HPDE6-E6E7 (cell line): Measurements from ENCODE around the gene PTPN11.
A peak's percentile ranks its signal among the peaks of the same experiment; 100 is the strongest.
"Not testable (repeated sequence)": the region's sequence is repeated elsewhere in the genome, so short reads cannot be mapped to it uniquely, and the experiment has no call there.

Experiments
- DNase-seq: peaks from one replicate; pipeline ENCODE4 v3.0.0; 2011; ENCODE audit warnings: missing footprints; ENCODE audit errors: extremely low spot score

PTPN11 gene

DNA sequence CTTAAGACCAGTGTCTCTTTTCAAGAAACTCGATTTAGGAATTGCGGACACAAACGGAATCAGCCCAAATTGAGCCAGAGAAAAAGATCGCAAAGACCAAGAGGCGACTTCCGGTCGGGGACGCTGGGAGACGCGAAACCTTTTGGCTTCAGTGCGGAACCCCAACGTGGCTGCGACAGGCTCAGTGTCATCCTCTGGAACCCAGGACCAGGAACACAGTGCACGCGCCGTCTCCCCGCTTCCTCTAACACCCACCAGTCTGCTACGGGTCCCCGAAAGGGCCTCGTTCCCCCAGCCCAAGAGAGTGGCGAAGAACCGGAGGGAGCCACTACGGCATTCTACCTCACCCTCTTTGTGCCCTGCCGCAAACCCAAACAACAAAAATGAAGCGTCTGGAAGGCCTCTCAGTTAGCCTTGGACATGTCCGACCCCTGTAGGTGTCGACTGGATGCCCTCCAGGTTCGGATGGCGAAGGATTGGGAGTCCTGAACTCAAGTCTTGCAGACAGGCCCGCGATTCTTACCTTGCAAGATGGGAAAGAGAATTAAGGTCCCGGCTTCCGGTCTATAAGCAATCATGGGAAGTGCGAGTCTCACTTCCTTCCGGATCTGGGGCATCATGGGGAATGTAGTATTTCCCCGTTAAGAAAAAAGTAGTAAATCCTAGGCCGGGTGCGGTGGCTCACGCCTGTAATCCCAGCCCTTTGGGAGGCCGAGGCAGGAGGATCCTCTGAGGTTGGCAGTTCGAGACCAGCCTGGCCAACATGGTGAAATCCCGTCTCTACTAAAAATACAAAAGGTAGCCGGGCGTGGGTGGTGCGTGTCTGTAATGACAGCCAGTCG, 9.5 kb upstream of the PTPN11 start, which contains the start of gene RPL6:
Gene RPL6 (minus strand): TSS at position 542 of the 842 bp plus-strand sequence. CDS start 949 bp downstream, outside the sequence.
- DNase-seq: peak; percentile 76

DNA sequence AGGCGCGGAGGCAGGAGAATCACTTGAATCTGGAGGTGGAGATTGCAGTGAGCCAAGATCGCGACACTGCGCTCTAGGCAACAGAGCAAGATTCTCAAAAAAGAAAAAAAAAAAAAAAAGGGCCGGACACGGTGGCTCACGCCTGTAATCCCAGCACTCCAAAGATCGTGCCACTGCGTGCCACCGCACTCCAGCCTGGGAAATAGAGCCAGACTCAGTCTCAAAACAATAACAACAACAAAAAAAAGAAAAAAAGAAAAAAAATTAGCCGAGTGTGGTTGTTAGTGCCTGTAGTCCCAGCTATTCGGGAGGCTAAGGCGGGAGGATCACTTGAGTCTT, 8.9 kb upstream of the PTPN11 start:
- no peak for DNase-seq

DNA sequence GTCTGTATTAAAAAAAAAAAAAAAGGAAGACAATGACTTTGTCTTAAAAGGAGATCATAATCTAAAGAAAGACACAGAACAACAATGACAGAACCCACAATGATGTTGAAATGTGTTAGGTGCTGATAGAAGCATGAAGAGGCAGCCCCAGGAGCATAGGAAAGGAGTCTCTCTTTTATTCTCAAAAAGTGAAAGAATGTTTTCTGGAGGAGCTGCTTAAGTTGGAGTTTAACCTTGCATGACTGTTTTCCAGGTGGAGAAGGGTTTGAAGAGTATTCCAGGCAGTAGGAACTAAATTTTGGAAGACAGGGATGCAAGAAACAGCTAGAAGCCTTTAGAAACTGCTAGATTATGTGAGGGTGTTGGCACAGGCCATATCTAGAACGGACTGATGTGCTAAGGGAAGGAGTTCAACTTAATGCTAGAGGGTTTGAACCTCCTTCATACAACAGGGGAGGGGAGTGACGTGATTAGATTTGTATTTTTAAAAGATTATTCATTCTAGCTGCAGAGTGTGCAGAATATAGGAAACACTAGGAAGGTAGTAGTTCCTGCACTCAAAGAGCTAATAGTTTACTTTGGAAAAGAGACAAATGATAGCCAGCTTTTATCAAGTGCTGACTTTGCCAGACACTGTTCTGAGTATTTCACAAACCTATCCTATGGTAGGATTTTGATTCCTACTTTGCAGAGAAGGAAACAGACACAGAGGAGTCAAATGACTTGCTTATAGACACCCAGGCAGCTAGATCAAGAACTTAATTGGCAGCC, 4.7 kb upstream of the PTPN11 start:
- DNase-seq: no peak

DNA sequence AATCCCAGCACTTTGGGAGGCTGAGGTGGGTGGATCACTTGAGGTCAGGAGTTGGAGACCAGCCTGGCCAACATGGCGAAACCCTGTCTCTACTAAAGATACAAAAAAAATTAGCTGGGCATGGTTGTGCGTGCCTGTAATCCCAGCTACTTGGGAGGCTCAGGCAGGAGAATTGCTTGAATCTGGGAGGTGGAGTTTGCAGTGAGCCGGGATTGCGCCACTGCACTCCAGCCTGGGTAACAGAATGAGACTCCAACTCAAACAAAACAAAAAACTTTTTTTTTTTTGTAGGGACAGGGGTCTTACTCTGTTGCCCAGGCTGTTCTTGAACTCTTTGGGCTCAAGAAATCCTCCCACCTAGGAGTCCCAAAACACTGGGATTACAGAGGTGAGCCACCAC, 3.3 kb upstream of the PTPN11 start:
- not testable (repeated sequence) for DNase-seq

DNA sequence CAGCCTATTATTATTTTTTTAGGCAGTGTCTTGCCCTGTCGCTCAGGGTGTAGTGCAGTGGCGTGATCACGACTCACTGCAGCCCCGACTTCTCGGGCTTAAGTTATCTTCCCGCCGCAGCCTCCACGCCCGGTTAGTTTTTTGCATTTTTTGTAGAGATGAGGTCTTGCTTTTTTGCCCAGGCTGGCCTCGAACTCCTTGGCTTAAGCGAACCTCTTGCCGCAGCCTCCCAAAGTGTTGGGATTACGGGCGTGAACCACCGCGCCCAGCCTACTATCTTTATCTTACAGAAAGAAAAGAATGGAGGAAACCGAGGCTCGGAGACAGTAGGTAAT, 507 bp upstream of the PTPN11 start:
- no peak for DNase-seq

DNA sequence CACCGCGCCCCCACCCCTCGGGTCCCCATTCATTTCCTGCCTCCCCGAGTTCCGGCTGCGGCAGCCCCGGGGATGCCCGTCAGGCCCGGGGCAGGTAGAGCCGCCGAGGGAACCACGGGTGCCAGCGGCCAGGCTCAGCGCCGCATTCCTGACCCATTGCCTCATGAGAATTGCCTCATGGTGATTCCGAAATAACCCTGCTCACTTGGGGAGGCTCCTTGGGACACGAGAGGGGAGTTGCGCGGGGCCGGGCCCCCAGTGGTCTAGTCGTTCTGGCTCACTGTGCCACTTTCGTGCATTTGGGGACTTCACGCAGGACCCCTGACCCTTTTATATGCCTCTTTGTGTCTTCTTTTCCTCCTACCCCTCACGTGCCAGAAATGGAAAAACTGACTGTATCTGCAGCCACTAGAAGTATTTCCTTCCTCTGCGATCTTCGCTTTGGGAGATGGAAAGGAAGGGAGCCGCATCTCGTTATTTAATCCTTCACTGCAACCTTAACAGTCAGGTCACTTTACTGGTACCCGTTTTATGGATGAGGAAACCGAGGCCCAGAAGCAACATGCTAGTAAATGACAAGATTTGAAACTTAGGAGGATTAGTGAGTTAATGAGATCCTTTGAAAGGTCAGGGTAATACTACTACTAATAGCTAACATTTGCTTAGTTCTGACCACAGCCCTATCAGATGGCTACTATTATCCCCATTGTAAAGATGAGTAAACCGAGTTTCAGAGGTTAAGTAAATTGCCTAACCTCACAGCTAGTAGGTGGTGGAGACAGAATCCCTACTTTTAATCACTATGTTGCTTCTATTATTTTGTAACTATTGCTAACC, 768 bp downstream of the PTPN11 start:
- peak; percentile 85 for DNase-seq

DNA sequence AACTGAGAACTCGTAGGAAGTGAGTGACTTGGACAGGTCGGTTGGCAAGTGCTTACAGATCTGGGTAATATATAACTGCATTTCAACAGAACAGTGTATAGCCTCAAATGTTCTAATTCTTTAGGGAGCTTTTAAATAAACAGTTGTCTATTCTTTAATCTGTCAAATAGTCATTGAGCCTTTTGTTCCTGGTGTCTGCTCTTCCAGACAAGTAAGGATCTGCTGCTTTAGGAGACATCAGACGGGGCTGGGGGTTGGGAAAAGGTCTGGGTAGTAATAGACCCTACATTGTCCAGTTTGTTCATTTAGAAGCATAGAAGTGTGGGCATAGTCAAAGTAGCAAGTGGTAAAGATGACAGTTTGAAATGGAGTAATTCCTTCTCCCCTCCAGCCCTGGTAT, 2.0 kb downstream of the PTPN11 start:
- no peak for DNase-seq

DNA sequence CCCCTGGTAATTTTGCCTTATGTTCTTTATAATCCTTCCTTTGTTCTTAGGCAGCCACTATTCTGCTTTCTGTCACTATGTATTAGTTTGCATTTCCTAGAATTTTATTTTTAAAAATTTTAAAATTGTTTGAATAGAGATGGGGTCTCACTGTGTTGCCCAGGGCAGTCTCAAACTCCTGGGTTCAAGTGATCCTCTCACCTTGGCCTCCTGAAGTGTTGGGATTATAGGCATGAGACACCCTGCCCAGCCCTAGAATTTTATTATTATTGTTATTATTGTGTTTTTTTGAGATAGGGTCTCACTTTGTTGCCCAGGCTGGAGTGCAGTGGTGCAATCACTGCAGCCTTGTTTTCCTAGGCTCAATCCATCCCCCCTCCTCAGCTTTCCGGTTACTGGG, 2.6 kb downstream of the PTPN11 start:
- DNase-seq: no peak

DNA sequence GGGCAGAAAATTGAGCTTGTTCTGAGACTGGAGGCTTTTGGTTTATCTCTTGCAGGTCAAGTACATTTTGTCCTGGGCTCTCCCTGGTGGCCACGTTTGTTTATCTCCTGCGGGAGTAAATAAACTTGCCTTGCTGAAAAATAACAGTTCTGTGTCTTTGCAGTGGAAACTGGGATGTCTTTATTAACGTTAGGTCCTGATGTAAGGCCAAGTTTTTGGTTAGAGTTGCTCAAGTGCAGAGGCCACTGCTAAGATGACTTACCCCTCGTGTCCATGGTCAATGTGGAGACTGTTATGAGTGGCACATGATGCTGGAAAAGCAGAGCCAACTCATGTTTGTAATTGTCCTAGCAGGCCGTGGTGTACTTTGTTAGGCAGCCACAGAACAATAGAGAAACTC, 3.8 kb downstream of the PTPN11 start:
- no peak for DNase-seq

DNA sequence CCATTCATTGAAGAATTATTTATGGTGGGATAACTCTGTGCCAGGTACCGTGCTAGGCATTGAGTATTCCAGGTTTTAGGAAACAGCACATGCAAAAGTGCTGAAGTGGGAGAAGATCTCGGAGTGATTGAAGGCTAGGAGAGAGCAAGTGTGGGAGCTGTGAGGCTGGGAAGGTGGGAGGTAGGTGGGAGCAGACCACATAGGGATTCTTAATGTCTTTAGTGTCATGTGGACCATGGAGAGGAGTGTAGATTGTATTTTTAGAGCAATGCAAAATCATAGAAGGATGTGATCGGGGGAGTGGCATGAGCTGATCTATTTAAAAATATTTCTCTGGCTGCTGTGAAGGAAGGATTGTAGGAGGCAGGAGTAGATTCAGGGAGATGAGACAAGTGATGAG, 5.4 kb downstream of the PTPN11 start:
- no peak for DNase-seq

DNA sequence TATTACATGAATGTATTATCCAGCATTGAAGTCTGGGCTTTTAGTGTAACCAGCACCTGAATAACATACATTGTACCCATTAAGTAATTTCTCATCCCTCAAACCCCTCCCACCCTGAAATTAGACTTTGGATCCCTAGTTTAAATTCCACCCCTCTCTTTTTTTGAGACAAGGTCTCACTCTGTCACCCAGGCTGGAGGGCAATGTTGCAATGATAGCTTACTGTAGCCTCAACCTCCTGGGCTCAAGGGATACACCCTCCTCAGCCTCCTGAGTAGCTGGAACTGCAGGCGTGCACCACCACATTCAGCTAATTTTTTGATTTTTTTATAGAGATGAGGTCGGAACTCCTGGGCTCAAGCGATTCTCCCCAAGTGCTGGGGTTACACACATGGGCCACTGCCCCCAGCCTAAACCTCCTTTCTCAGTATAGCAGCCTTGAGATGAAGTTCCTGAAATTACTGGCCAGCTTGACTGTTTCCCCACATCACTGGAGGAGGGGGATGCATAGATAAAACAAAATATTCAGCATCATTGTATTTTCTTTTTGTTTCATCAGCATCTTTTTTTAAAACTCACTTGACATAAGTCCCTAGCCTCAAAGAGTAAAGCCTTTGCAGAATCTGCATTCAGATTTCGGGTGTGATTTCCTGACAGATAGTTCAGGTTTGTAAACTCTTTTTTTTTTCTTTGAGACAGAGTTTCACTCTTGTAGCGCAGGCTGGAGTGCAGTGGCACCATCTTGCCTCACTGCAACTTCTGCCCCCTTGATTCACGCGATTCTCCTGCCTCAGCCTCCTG, 7.0 kb downstream of the PTPN11 start:
- no peak for DNase-seq

DNA sequence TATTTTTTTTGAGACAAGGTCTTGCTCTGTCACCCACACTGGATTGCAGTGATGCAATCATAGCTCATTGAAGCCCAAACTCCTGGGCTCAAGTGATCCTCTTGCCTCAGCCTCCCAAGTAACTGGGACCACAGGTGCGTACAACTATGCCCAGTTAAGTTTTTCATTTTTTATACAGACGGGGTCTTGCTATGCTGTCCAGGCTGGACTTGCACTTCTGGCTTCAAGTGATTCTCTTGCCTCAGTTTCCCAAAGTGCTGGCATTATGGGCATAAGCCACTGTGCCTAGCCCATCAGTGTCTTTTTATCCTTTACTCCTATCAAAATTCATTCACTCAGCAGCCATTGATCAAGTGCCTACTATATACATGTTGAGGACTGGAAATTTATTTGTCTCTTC, 9.0 kb downstream of the PTPN11 start:
- no peak for DNase-seq

DNA sequence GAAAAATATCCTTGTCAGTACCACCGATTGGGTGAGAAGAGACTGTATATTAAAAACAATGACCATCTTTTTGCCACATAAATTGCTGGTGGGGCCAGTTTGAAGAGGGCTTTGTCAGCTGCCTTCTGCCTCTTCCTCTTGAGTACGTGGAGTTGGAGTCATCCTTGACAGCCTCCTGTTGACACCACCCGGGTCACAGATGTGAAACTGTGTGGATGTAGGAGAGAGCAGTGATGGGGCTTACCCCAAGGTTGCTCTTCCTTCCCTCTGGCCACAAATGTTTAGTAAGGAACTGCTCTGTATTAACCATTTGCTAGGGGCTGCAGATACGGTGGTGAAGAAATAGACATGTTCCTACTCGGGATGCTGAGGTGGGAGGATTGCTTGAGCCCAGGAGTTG, 12.2 kb downstream of the PTPN11 start:
- DNase-seq: no peak

DNA sequence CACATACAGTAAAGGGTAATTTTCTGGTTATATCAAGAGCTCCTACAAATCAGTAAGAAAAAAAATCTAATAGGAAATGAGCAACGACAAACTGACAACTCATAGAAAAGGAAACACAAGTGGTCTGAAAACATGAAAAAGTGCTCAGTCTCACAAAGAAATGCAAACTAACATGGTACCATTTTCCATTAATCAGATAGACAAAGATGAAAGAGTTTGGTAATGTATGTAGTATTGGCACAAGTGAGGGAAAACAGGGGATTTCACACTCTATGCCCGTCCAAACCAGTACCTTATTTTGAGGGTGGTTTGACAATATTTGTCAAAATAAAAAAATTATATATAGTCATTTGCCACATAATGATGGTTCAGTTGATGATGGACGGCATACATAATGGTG, 13.2 kb downstream of the PTPN11 start:
- no peak for DNase-seq

DNA sequence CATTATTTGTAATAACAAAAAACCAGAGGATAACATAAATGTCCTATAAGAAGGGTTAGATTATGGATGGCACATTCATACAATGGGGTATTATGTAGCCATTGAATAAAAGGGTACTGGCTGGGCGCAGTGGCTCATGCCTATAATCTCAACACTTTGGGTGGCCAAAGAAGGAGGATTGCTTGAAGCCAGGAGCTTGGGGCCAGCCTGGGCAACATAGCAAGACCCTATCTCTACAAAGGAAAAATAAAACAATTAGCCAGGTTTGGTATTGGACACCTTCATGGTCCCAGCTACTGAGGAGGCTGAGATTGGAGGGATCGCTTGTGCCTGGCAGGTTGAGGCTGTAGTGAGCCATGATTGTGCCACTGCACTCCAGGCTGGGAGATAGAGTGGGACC, 14.8 kb downstream of the PTPN11 start:
- DNase-seq: no peak

DNA sequence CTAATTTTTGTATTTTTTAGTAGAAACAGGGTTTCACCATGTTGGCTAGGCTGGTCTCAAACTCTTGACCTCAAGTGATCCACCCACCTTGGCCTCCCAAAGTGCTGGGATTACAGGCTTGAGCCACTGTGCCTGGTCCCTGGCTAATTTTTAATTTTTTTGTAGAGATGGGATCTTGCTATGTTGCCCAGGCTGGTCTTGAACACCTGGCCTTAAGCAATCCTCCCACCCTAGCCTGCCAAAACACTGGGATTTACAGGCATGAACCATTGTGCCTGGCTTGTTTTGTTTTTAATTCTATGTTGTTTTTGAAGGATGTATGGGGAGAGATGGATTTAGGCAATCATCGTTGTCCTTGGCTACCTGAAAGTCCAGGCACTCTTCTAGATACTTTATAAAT, 19.9 kb downstream of the PTPN11 start:
- DNase-seq: not testable (repeated sequence)

DNA sequence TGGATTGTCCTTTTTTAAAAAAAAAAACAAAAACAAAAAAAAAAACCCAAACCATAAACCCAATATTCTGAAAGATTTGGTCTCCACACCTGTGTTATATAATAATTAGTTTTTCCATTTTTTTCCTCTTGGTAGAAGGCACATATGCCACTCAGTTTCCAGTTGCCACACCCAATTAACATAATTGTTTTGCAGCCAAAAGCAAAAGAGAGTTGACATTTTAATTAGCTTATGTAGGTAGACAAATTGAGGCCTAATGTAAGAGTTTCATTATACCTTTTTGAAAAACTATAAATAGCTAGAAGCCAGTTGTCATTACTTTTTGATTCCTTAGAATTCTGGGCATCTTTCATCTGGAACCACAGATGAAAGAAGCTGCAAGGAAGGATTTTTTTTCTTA, 21.0 kb downstream of the PTPN11 start:
- no peak for DNase-seq

DNA sequence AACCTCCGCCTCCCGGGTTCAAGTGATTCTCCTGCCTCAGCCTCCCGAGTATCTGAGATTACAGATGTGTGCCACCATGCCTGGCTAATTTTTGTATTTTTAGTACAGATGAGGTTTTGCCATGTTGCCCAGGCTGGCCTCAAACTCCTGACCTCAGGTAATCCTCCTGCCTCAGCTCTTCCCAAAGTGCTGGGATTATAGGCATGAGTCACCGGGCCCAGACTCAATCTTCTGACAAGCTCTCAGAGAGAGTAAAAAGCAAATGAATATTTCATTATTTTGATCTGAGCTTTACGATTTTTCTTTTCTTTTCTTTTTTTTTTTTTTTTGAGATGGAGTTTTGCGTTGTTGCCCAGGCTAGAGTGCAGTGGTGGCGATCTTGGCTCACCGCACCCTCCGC, 21.9 kb downstream of the PTPN11 start:
- DNase-seq: not testable (repeated sequence)

DNA sequence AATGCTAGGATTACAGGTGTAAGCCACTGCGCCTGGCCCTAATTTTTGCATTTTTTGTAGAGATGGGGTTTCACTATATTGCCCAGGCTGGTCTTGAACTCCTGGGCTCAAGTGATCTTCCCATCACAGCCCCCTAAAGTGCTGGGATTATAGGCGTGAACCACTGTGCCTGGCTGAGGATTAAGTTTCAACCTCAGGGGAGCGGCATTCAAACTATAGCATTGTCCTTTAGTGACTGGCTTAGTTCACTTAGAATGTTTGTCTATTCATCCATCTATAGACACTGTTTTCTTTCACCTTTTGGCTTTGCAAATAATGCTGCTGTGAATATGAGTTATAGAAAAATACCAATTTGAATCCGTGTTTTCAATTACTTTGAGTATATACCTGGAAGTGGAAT, 25.2 kb downstream of the PTPN11 start:
- DNase-seq: no peak

DNA sequence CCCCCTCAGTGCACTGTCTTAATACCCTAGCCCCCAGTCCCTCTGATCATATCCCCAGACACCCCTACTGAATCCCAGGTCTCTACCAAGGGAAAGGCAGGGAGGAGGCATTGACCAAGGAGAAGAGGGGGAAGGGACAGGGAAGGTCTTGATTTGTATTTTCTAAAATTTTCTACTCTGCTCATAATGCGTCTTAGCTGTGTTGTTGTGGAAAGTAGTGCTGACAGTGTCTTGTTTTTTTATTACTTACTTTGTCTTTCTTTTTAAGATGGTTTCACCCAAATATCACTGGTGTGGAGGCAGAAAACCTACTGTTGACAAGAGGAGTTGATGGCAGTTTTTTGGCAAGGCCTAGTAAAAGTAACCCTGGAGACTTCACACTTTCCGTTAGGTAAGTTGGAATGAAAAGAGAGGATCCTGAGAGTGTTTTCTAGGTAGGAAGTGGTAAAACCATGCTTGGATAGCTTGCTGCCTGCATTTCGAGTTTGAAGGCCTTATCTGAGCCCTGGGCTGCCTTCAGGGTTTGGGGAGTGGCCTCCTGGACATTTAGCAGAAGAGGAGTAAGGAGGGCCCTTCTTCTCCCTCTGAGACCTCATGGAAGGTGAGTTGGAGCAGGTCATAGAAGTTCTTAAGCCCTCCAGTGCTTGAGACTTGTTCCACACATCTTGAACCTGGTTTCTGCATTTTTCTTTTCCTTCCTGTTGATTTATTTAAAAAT, 27.4 kb downstream of the PTPN11 start:
- no peak for DNase-seq

DNA sequence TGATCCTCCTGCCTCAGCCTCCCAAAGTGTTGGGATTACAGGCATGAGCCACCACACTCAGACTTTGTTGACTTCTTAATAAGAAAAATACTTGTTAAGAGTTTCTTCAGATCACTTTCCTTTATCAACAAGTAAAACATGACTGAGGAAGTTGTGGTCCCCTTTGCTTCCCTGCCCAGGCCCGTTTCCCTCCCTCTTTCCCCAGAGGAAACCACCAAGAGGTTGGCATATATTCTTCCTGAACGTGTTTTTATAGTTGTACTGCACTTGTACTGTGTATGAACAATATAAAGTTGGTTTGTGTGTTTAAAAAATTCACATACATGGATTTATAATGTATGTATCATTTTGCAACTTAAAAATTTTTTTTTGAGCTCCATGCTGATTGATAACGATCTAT, 28.4 kb downstream of the PTPN11 start:
- DNase-seq: no peak
